Glomerular endothelial cell (primary cell): Measurements from ENCODE around the gene PEG3. TPM values are rescaled to one million over a fixed set of nuclear protein-coding genes. Genes with fewer than 3 reads are reported as not detected.

Source experiments
- DNase-seq: peaks from one replicate; pipeline ENCODE4 v3.0.0-alpha.2; 2011; ENCODE audit warnings: low read depth, low spot score; ENCODE audit errors: extremely low read depth
- total RNA-seq: library from RNA; depleted of rRNA; stranded (reverse); fragments of >200 nt; gene quantifications from 2 replicates; pipeline ENCODE4 v1.2.3, GENCODE V29; 2015

Gene PEG3
- total RNA-seq, 1 donor from 2014 or later, result 0.93 TPM

- no peak for DNase-seq
Measured at GRCh38 chr19:56839652-56840450, 675 bp downstream of the PEG3 start.

GRCh38 chr19:56838909-56839651, 1.4 kb downstream of the PEG3 start:
- DNase-seq, result no peak

- DNase-seq, result no peak
Measured at GRCh38 chr19:56838024-56838908, 2.3 kb downstream of the PEG3 start.

DNA sequence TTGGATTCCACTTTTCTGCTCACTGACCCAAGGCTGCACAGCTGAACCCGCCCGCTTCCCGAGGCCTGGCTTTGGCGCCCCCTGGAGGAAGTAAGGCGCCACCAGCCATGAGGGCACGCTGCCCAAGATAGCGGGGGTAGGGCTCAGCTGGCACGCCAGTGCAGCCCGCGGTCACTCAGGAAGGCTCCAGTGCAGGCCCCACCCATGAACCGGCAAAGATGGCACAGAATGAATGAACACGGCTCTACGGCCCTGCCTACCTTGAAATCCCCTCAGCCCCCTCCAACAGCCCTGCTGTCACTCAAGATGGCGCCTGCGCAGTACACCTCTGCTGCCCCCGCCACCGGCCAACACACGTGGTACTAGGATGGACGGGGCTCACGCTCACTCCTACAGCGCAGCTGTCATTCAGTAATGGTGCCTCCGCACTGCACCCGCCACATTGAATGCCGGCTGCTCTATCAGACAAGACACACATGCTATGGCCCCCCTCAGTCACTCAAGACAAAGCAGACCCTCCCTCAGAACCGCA, 3.0 kb downstream of the PEG3 start:
- DNase-seq, result no peak

- DNase-seq, result no peak
Measured at GRCh38 chr19:56837004-56837403, 3.5 kb downstream of the PEG3 start.

DNA sequence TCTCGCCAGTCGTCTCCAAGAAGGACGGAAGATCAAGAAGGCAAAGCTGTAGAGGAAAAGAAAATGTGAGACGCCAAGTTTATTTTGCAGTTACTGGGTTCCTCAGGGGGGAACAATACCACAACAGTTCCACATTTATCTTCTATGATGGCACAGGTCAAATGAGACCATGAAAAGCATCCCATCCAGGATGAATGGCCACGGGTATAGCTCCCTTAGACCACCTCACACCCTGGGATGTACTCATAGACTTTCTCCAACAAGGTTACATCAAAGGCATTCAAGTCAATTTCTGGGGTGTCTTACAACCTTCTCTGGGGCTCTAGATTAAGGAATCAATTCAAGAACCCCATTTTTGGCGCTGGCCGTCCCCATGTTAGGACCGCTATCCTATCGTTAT, 4.5 kb downstream of the PEG3 start:
- DNase-seq, result no peak

- DNase-seq, result no peak
Measured at GRCh38 chr19:56835401-56835800, 5.1 kb downstream of the PEG3 start.

DNA sequence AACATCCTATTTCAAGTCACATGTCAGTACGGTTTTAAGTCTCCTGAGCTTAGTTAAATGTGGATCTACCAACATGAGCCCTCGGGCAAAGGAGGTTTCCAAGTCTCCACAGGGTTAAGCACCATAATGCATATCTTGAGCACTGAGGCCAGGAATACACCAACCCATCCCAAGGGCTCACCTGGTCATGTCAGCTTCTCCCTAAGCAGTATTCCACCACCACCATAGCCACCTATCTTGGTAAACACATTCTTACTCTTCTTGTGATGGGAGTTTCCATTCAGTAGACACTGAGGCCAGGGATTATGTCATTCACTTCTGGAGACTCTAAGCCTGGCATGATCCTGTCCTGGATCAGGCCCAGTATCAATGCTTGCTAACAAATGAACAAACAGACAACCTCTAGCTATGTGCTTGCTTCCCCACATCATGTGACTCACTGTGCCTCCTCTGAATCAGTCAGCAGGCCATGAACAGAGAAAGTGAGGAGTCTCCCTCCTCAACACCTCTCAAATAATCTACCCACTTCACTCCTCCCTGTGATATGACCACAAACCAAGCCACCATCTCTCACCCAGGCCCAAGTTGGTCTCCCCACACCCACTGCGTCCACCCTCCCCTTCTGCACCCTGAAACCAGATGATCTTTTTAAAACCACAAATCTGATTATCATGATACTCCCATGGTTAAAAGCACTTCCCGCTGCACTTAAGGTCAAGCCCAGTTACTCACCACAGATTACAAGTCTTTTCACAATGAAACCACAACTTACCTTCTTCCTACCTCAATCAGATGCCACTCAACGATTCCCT, 5.8 kb downstream of the PEG3 start:
- no peak for DNase-seq

- DNase-seq, result no peak
Measured at GRCh38 chr19:56832352-56832928, 8.1 kb downstream of the PEG3 start.

- no peak for DNase-seq
Measured at GRCh38 chr19:56831255-56831654, 9.3 kb downstream of the PEG3 start.

DNA sequence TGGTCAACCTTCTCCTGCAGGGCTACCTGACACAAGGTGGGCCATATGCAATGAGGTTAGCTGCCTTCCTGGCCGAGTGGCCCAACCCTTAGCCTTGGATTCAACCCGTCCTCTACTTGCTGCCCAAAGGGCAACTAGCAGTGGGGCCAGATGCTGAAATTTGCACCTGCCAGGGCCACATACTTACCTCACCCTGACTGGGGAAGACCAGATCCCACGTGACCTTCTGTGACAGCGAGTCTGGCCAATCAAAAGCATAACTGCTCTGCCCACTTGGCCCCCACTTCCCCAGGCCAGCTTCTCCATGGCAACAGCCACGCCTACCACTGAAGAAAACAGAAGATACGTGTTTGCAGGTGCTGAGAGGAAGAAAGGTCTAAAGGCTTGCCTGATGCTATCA, 10.9 kb downstream of the PEG3 start:
- no peak for DNase-seq

GRCh38 chr19:56827708-56828107, 12.8 kb downstream of the PEG3 start:
- DNase-seq, result no peak

DNA sequence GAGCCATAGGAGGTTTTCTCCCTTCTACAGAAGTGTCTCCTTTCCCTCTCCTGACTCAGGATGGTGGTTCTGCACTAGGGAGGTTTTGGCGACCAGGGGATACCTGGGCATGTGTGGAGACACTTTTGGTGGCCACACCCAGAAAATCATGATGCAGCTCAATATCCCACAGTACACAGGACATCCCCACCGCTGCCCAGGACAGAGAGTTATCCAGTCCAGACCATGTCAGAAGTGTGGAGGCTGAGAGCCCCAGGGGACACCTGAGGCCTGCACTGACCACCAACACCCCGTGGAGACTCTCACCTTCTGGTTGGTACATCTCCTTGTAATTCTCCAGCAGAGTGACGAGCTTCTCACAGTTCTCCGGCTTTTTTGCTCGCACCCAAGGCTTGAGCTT, 16.6 kb downstream of the PEG3 start:
- no peak for DNase-seq

DNA sequence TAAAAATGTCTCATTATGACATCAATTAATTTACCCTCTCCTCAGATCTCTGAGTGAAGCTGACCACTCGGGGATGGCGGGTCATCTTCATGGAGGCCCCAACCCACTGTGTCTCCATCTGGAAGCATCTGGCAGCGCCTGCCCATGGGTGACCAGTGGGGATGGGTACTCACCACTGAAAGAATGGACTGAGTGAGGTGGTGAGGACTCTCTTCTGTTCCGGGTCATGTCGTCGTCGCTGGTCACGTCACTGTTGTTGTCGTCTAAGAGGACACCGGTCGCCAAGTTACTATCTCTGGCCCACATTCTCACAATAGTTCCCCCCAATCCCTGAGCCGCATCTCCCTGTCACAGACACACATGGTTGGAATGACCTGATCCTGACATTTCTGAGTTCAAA, 17.1 kb downstream of the PEG3 start:
- DNase-seq, result no peak

- no peak for DNase-seq
Measured at GRCh38 chr19:56822755-56823154, 17.8 kb downstream of the PEG3 start.

DNA sequence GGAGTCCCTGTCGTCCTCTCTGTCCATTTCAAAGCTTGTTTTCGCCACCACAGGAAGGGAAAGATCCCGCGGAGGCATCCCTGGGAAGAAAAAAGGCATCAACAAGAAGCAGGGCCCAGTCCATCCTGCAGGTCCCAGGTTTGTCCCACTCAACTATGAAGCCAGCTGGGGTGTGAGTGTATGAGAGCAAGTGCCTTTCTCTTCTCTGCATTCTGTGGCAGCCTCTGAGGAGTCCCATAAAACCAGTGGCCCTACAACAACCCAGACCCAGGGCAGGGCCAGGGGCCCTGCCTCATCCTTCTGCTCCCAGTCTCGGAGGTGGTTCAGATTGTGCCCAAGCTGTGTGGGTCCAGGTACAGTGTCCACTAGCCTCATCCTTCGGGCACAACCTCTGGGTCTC, 18.9 kb downstream of the PEG3 start:
- DNase-seq, result no peak

DNA sequence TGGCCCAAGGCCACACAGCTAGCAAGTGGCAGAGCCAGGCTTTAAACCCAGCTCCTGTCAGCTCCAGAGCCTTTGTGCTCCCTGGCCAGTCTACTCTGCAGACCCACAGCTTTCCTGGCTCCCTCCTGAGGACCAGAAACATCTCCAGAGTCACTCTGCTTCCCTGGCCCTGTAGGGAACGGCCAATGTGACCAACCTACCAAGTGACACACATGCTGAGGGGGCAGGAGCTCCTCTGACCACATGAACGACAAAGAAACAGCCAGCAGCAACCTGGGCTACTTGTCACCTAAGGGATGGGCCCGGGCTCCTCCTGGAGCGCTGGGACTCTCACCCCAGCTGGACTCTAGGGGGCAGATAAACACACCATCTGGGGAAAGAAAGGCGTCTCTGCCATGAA, 19.3 kb downstream of the PEG3 start:
- DNase-seq, result no peak

GRCh38 chr19:56819166-56819565, 21.4 kb downstream of the PEG3 start:
- DNase-seq, result no peak

GRCh38 chr19:56814656-56815055, 25.9 kb downstream of the PEG3 start:
- no peak for DNase-seq

GRCh38 chr19:56813531-56813930, 27.0 kb downstream of the PEG3 start:
- no peak for DNase-seq
